SK-N-SH treated with all-trans-retinoic acid at 6 μM for 48 hours (cell line): ENCODE measurements around the gene CABLES1.

Experiments used
- ARNTL ChIP-seq: fragments of 450-650 bp; formaldehyde crosslinking; IDR thresholded peaks from 2 replicates; pipeline ENCODE4 v1.5.0; 2020; ENCODE audit warnings: low read depth, mild to moderate bottlenecking, moderate library complexity, borderline replicate concordance
- BACH2 ChIP-seq: fragments of 250-450 bp; sonication (Bioruptor Pico); IDR thresholded peaks from 2 replicates; pipeline ENCODE4 v1.9.0; 2021; ENCODE audit warnings: mild to moderate bottlenecking, borderline replicate concordance
- CREB5 ChIP-seq: fragments of 250-450 bp; sonication (Bioruptor Pico); IDR thresholded peaks from 2 replicates; pipeline ENCODE4 v1.5.1; 2020; ENCODE audit warnings: low read depth, mild to moderate bottlenecking, moderate library complexity
- CSDC2 ChIP-seq: fragments of 250-450 bp; sonication (Bioruptor Pico); IDR thresholded peaks from 2 replicates; pipeline ENCODE4 v1.5.0; 2020; ENCODE audit warnings: mild to moderate bottlenecking, moderate library complexity
- CSRNP3 ChIP-seq: fragments of 250-450 bp; sonication (Bioruptor Pico); IDR thresholded peaks from 2 replicates; pipeline ENCODE4 v1.5.1; 2021; ENCODE audit warnings: mild to moderate bottlenecking, moderate library complexity
- OSR1 ChIP-seq: fragments of 250-450 bp; sonication (Bioruptor Pico); IDR thresholded peaks from 2 replicates; pipeline ENCODE4 v1.8.0; 2022; ENCODE audit warnings: moderate library complexity, mild to moderate bottlenecking, inconsistent platforms
- PATZ1 ChIP-seq: fragments of 250-450 bp; sonication (Bioruptor Pico); IDR thresholded peaks from 2 replicates; pipeline ENCODE4 v1.8.0; 2020; ENCODE audit warnings: mild to moderate bottlenecking, moderate library complexity, borderline replicate concordance
- POU6F1 ChIP-seq: fragments of 250-450 bp; sonication (Bioruptor Pico); IDR thresholded peaks from 2 replicates; pipeline ENCODE4 v1.8.0; 2021; ENCODE audit warnings: low read depth, mild to moderate bottlenecking, moderate library complexity, borderline replicate concordance
- PPARA ChIP-seq: fragments of 250-450 bp; sonication (Bioruptor Pico); IDR thresholded peaks from 2 replicates; pipeline ENCODE4 v1.5.0; 2020; ENCODE audit warnings: mild to moderate bottlenecking, borderline replicate concordance
- RARB ChIP-seq: fragments of 250-450 bp; sonication (Bioruptor Pico); IDR thresholded peaks from 2 replicates; pipeline ENCODE4 v1.8.0; 2021; ENCODE audit warnings: mild to moderate bottlenecking, moderate library complexity
- TSHZ2 ChIP-seq: fragments of 250-450 bp; sonication (Bioruptor Pico); IDR thresholded peaks from 2 replicates; pipeline ENCODE4 v1.5.0; 2020; ENCODE audit warnings: mild to moderate bottlenecking, moderate library complexity
- ZC3H10 ChIP-seq: fragments of 250-450 bp; sonication (Bioruptor Pico); IDR thresholded peaks from 2 replicates; pipeline ENCODE4 v1.5.1; 2021; ENCODE audit warnings: mild to moderate bottlenecking, moderate library complexity
- ZFP3 ChIP-seq: fragments of 250-450 bp; sonication (Bioruptor Pico); IDR thresholded peaks from 2 replicates; pipeline ENCODE4 v1.5.0; 2020; ENCODE audit warnings: mild to moderate bottlenecking, moderate library complexity
- ZNF8 ChIP-seq: fragments of 450-650 bp; formaldehyde crosslinking; IDR thresholded peaks from 2 replicates; pipeline ENCODE4 v1.5.0; 2020; ENCODE audit warnings: mild to moderate bottlenecking, moderate library complexity

GRCh38 chr18:23238152-23238531 is 102.9 kb downstream of the CABLES1 start:
- TF ChIP-seq TSHZ2 (CRISPR knock-in tag) (no peak), ZC3H10 (CRISPR knock-in tag) (no peak), PPARA (CRISPR knock-in tag) (no peak), OSR1 (CRISPR knock-in tag) (no peak), POU6F1 (CRISPR knock-in tag) (no peak), ARNTL (CRISPR knock-in tag) (no peak), CREB5 (CRISPR knock-in tag) (no peak), PATZ1 (CRISPR knock-in tag) (no peak), CSDC2 (no peak), ZFP3 (CRISPR knock-in tag) (no peak), RARB (CRISPR knock-in tag) (no peak), CSRNP3 (CRISPR knock-in tag) (no peak), ZNF8 (CRISPR knock-in tag) (no peak), BACH2 (CRISPR knock-in tag) (no peak)
